ENCODE results near the gene CCDC116.

Gene CCDC116

DNA sequence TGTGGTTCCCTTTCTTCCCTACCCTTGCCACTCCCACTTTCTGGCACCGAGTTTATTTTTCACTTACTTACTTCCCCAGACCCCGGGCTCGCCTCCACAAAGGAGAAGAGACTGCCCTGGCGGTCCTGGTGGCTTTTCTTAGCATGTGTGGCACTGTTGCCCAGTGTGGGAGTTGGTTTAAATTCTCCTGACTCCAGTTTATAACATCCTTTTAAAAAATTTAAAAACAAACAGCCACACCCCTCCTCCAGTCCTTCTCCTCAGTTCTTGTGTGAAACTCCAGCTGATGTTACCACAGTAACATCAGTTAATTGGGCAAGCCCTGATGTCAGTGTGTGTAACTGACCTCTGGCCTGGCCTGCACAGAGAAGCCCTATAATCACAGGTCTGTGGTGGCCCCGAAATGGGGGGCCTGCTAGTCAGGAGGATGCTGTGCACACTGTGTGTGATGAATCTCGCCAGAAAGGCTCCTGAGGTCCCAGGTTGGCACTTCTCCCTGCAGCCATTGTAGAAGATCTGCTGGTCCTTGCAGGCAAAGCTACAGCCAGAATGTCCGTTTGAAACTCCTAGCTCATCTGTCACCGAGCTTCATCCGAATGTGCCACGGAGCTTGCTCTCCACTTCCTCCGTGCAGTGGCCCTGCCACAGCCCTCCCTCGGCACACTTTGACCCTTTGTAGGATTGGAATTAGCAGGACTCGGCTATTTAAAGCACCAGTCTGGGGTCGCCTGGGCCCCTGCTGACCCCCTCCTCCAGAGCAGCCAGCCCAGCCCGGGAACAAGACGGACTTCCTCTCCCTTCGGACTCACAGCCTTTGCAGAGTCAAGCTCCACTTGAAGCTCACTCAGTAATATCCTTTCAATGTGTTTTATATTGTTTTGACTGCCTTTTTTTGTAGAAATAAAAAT lies 10.3 kb upstream of the CCDC116 start:
- Histone ChIP-seq H3K4me1 (no peaks in the 10 kb centered on the region), H3K4me3 (ENCODE audit: low read depth, low read length) (no peak overlapping the region), H3K9me3 (no peaks in the 10 kb centered on the region), H3K27me3 (no peaks in the 10 kb centered on the region), H3K36me3 (peaks cover 45% of the 10 kb centered on the region)
- no peak for DNase-seq
- TF ChIP-seq, protein P1, sequence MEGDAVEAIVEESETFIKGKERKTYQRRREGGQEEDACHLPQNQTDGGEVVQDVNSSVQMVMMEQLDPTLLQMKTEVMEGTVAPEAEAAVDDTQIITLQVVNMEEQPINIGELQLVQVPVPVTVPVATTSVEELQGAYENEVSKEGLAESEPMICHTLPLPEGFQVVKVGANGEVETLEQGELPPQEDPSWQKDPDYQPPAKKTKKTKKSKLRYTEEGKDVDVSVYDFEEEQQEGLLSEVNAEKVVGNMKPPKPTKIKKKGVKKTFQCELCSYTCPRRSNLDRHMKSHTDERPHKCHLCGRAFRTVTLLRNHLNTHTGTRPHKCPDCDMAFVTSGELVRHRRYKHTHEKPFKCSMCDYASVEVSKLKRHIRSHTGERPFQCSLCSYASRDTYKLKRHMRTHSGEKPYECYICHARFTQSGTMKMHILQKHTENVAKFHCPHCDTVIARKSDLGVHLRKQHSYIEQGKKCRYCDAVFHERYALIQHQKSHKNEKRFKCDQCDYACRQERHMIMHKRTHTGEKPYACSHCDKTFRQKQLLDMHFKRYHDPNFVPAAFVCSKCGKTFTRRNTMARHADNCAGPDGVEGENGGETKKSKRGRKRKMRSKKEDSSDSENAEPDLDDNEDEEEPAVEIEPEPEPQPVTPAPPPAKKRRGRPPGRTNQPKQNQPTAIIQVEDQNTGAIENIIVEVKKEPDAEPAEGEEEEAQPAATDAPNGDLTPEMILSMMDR (IDR thresholded peaks at IDR 0.05; ENCODE audit: low read depth, low read length) = no peak

DNA sequence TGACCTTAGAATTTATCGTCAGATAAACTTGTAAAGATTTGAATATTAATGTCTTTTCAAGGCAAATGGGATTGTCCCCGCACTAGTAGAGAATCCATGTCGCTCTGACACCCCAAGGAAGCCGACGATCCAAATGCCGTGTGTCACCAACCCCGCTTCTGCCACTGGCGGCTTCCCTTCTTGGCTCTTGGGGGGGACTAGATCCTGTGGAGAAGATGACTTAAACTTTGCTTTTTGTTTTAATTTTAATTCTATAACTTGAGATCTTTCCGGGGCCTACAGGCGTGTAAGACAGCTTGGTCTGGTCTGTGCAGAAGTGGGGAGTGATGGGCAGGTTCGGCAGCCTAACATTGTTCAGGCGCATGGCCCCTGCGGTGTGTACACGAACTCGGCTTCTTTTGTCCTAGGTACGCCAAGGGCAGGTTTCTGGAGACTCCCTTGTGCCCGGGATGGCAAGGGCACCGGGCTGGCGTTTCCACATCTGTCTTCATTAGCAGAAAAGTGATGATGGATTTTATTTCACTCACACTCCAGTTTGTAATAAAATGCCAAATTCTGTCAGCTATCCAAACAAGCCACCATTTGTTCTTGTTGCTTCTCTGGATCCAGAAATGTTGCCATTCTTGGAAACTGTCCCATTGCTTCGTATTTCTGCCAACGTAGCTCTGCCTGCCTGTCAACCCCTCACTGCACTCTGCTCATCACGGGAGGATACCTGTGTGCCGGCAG lies 9.5 kb upstream of the CCDC116 start:
- H3K27me3 ChIP-seq = no peaks in the 10 kb centered on the region
- no peaks in the 10 kb centered on the region for H3K9me3 ChIP-seq
- DNase-seq = no peak
- H3K4me3 ChIP-seq (ENCODE audit: low read depth, low read length) = no peak overlapping the region
- TF ChIP-seq, protein P1 (IDR thresholded peaks at IDR 0.05; ENCODE audit: low read depth, low read length) = no peak
- H3K4me1 ChIP-seq = no peaks in the 10 kb centered on the region
- H3K36me3 ChIP-seq = peaks cover 52% of the 10 kb centered on the region

DNA sequence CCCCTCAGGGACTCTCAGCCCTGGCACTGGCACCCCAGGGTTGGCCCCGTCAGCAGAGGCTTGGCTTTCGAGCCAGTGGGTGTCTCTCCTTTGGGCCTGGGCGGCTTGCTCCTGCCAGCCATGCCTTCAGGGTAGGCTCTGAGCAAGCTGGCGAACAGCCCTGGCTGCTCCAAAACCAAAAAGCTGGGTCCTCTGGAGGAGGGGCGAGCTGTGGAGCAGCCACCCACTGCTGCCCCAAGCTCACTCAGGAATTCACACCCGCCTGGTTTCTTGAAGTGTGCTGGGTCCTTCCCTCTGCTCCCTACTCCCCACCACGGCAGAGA lies 9.0 kb upstream of the CCDC116 start:
- TF ChIP-seq, protein P1 (IDR thresholded peaks at IDR 0.05; ENCODE audit: low read depth, low read length) = no peak
- no peak for DNase-seq
- H3K27me3 ChIP-seq = no peaks in the 10 kb centered on the region
- H3K9me3 ChIP-seq = no peaks in the 10 kb centered on the region
- H3K4me3 ChIP-seq (ENCODE audit: low read depth, low read length) = no peak overlapping the region
- peaks cover 57% of the 10 kb centered on the region for H3K36me3 ChIP-seq
- H3K4me1 ChIP-seq = no peaks in the 10 kb centered on the region

DNA sequence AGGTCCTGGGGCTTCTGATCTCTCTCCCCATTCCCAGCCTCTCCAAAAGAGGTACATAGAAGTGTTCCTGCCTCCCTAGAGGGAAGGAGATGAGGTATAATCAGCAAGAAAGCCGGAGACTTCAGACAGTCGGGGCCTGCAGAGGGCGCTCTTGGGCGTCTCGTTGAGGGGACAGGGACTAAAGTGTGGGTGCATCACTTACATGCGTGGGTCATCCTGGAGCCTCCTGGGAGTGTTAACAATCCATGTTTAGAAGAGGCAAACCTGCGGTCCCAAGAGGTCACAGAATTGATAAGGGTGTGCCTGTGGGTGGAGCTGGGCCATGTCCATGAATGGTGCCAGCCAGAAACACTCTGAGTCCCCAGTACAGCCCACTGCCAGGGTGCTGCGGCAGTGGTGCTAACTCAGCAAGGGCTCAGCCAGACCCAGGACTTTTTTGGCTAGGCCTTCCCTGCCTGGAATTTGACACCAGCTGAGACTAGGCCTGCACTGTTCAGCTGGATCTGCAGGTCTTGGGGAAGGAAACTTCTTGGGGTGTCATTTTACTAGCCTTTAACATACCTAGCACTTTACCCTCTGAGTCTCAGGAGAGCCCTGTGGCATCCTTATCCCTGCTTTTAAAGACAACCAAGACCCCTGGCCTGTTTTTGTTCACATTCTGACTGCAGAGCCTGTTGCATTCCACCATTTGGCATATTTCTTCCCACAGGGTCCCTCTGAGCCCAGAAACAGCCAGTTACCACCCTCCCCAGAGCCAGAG lies 8.3 kb upstream of the CCDC116 start:
- Histone ChIP-seq H3K27me3 (no peaks in the 10 kb centered on the region), H3K4me1 (no peaks in the 10 kb centered on the region), H3K36me3 (peaks cover 53% of the 10 kb centered on the region), H3K9me3 (no peaks in the 10 kb centered on the region), H3K4me3 (ENCODE audit: low read depth, low read length) (no peak overlapping the region)
- TF ChIP-seq, protein P1 (IDR thresholded peaks at IDR 0.05; ENCODE audit: low read depth, low read length) = peak; percentile 62
- peak; percentile 64 for DNase-seq

DNA sequence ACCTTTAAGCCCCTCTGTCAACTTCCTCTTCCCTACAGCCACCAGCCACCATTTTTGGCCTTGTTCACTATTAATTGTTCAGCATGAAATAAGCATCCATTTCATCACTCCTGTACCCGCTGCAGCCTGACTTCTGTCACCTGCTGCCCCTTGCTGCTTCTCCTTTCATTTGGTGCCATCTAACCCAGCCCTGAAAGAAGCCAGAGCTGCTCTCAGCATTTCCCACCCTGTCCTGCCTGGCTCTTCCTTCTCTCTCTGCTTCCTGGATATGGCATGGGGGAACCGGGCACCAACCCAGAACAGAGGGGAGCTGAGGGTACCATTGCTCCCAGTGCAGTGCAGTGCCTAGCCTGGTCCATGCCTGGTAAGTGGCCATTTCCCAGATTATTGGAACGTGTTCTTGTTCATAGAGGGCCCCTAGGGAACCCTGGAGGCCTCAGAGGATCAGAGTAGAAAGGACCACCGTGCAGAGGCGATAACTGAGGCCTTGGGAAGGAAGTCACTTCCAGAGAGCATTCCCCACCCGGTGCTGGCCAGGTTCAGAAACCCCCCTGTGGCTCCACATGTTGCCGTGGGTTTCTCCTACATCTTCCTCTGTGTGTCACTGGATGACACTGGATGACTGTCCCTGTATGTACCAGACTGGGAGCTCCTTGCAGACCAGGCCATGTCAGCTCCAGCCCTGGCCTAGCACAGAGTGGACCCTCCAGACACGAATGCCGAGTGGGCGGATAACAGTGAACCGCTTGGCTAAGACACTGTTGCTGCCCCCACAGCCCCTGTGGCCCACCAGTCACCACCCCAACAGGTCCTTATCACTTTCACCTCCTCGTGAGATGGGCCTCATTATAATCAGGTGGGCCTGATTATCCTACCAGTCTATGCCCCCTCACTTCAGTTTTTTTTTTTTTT lies 7.4 kb upstream of the CCDC116 start:
- Histone ChIP-seq H3K4me3 (ENCODE audit: low read depth, low read length) (no peak overlapping the region), H3K4me1 (no peaks in the 10 kb centered on the region), H3K36me3 (peaks cover 50% of the 10 kb centered on the region), H3K27me3 (no peaks in the 10 kb centered on the region), H3K9me3 (no peaks in the 10 kb centered on the region)
- TF ChIP-seq, protein P1 (IDR thresholded peaks at IDR 0.05; ENCODE audit: low read depth, low read length) = no peak
- no peak for DNase-seq
